Psoas muscle (tissue), 8 donors: Measurements from ENCODE around the gene TACC3. TPM values are rescaled to one million over a fixed set of nuclear protein-coding genes. Genes with fewer than 3 reads are reported as not detected.
A peak's percentile ranks its signal among the peaks of the same experiment; 100 is the strongest.

Source experiments
- ATAC-seq, 4 donors: fragments of 200-7000 bp; cut with Tn5 transposase; one replicate each; pipeline ENCODE4 v1.9.1; 2020; ENCODE audit warnings: moderate library complexity in 3 of 4, mild to moderate bottlenecking in 2 of 4
- DNase-seq, 2 donors: peaks; one replicate each; pipeline ENCODE4 v3.0.0-alpha.2; 2020
- H3K27ac ChIP-seq: fragments of 200-600 bp; one replicate; pipeline ENCODE4 v1.8.0; 2022
- H3K27me3 ChIP-seq, 3 donors: fragments of 200-600 bp in 1 of 3; one replicate each; pipeline versions ENCODE4 v1.6.1 to v1.8.0; 2013 to 2022; ENCODE audit warnings: low read length in 2 of 3, mild to moderate bottlenecking in 2 of 3, moderate library complexity in 1 of 3; ENCODE audit not compliant: insufficient read depth in 3 of 3
- H3K36me3 ChIP-seq, 2 donors: fragments of 200-600 bp in 1 of 2; one replicate each; pipeline versions ENCODE4 v1.6.1 to v1.8.0; 2013 to 2022; ENCODE audit warnings: low read depth in 1 of 2, mild to moderate bottlenecking in 1 of 2, moderate library complexity in 1 of 2; ENCODE audit not compliant: insufficient read depth in 1 of 2
- H3K4me1 ChIP-seq: fragments of 200-600 bp; one replicate; pipeline ENCODE4 v1.8.0; 2022
- H3K4me3 ChIP-seq: fragments of 200-600 bp; one replicate; pipeline ENCODE4 v1.8.0; 2022; ENCODE audit warnings: mild to moderate bottlenecking
- H3K9me3 ChIP-seq: fragments of 200-600 bp; one replicate; pipeline ENCODE4 v1.8.0; 2022
- CTCF ChIP-seq: fragments of 200-600 bp; IDR thresholded peaks from one replicate; pipeline ENCODE4 v1.8.0; 2022; ENCODE audit warnings: antibody characterized with exemption
- WGBS, 3 donors: extraction: QIAGEN DNeasy Blood & Tissue Kit; methylation state at CpG; one replicate each; pipeline versions ENCODE4 v1.1.6 to v1.1.7; 2013; 5-methylcytosine and 5-hydroxymethylcytosine counted together
- intact Hi-C, 2 donors: fragments of 100-400 bp; cut with DNase I; formaldehyde crosslinking; loops; one replicate each; pipeline versions ENCODE4 v1.11.0 to v1.14.2; 2022
- polyA plus RNA-seq, 3 donors: library from polyadenylated mRNA; stranded (reverse); fragments of 200-250 nt; gene quantifications; one replicate each; pipeline ENCODE4 v1.2.3, GENCODE V29; 2013
- total RNA-seq, 4 donors: library from RNA; stranded (reverse); fragmentation: NEBNext Ultra II Directional in 2 of 4; extraction: Animal tissue kit (Norgen Biotek cat#: 25700) in 2 of 4; gene quantifications; one replicate each; pipeline versions ENCODE4 v1.2.1 to v1.2.4, GENCODE V29; 2021 to 2023
- donor health status: healthy with polysubstance abuse.
- donor health status: DM: no; HTN: no; CAD: no; lungs with moderate emphysema.
- donor health status: Bipolar disorder and iron deficiency.
- donor health status: healthy.
- donor health status: DM: yes; HTN: yes; CAD: no.
- donor health status: DM: no; HTN: no; CAD: no.
- donor health status: DM: no; HTN: no; CAD: no.
- donor health status: DM: yes; HTN: yes; CAD: no.

Gene TACC3
- total and polyA plus RNA-seq, 7 donors: 2.2 to 4.8 (median 2.9) TPM

- no peak overlapping the region for H3K27ac ChIP-seq
- ATAC-seq (no peak), DNase-seq (no peak)
- no peaks in the 10 kb centered on the region for H3K9me3 ChIP-seq
- no peak overlapping the region for H3K4me3 ChIP-seq
- H3K4me1 ChIP-seq: no peaks in the 10 kb centered on the region
- peaks cover 0 to 8% (median 0%) of the 10 kb centered on the region in 3 donors for H3K27me3 ChIP-seq
- intact Hi-C loops: no loop called here
- H3K36me3 ChIP-seq: peaks cover 4 to 26% of the 10 kb centered on the region in 2 donors
- WGBS, 3 donors: 93 to 95% (median 94%) methylated on average over 14 of the region's 14 CpGs
- no peak for TF ChIP-seq CTCF
Measured at GRCh38 chr4:1744552-1744951, 23.2 kb downstream of the TACC3 start.

- 90 to 94% (median 90%) methylated on average over 13 of the region's 13 CpGs for whole genome bisulfite sequencing, 3 donors
- DNase-seq (no peak), ATAC-seq (no peak)
- intact Hi-C loops: loop anchor here in 1 of 2 donors (5.0 kb wide), 1 partner anchor 67 kb away; no protein-coding TSS in a partner anchor
- H3K4me3 ChIP-seq: no peak overlapping the region
- H3K36me3 ChIP-seq: peaks cover 4 to 26% of the 10 kb centered on the region in 2 donors
- H3K27ac ChIP-seq: no peak overlapping the region
- TF ChIP-seq CTCF: no peak
- H3K9me3 ChIP-seq: no peaks in the 10 kb centered on the region
- peaks cover 0 to 8% (median 0%) of the 10 kb centered on the region in 3 donors for H3K27me3 ChIP-seq
- H3K4me1 ChIP-seq: no peaks in the 10 kb centered on the region
Measured at GRCh38 chr4:1745165-1745564, 23.8 kb downstream of the TACC3 start.

GRCh38 chr4:1745697-1746096, 24.4 kb downstream of the TACC3 start:
- Histone ChIP-seq H3K4me1 (no peaks in the 10 kb centered on the region), H3K9me3 (no peaks in the 10 kb centered on the region), H3K27ac (no peak overlapping the region), H3K36me3 (peaks cover 4 to 22% of the 10 kb centered on the region in 2 donors), H3K4me3 (no peak overlapping the region), H3K27me3 (peaks cover 0 to 8% (median 0%) of the 10 kb centered on the region in 3 donors)
- ATAC-seq (no peak), DNase-seq (no peak)
- no peak for TF ChIP-seq CTCF
- WGBS, 3 donors: 81 to 85% (median 85%) methylated on average over 12 of the region's 12 CpGs
- intact Hi-C loops: loop anchor here in 1 of 2 donors (2.0 to 5.0 kb wide), 2 partner anchors 67 to 153 kb away; no protein-coding TSS in a partner anchor

GRCh38 chr4:1746265-1746691, 25.0 kb downstream of the TACC3 start:
- intact Hi-C loops: loop anchor here in 1 of 2 donors (2.0 to 5.0 kb wide), 2 partner anchors 66 to 153 kb away; no protein-coding TSS in a partner anchor
- peaks cover 0 to 17% of the 10 kb centered on the region in 2 donors for H3K36me3 ChIP-seq
- WGBS, 3 donors: 10 to 16% (median 15%) methylated on average over 13 to 17 of the region's 17 CpGs
- H3K27me3 ChIP-seq: peaks cover 0 to 8% (median 0%) of the 10 kb centered on the region in 3 donors
- H3K4me1 ChIP-seq: no peaks in the 10 kb centered on the region
- no peak overlapping the region for H3K4me3 ChIP-seq
- H3K9me3 ChIP-seq: no peaks in the 10 kb centered on the region
- ATAC-seq: peak; percentile 81 to 91 (median 82)
- no peak overlapping the region for H3K27ac ChIP-seq
- DNase-seq: peak; percentile 75 to 85
- TF ChIP-seq CTCF: peak; percentile 78
